Measurements from ENCODE around the gene SDHAF1. TPM values are rescaled to one million over a fixed set of nuclear protein-coding genes. Genes with fewer than 3 reads are reported as not detected.

The SDHAF1 gene
- total RNA-seq, 3 donors from 2014 or later: 18.1 to 22.0 (median 19.1) TPM

- H3K4me3 ChIP-seq: no peak overlapping the region
- no peaks in the 10 kb centered on the region for H3K4me1 ChIP-seq (ENCODE audit: low read depth)
- intact Hi-C loops (cut with DNase I, micrococcal nuclease): no loop called here
- H3K36me3 ChIP-seq (ENCODE audit: low read depth): no peaks in the 10 kb centered on the region
- TF ChIP-seq, protein P1, sequence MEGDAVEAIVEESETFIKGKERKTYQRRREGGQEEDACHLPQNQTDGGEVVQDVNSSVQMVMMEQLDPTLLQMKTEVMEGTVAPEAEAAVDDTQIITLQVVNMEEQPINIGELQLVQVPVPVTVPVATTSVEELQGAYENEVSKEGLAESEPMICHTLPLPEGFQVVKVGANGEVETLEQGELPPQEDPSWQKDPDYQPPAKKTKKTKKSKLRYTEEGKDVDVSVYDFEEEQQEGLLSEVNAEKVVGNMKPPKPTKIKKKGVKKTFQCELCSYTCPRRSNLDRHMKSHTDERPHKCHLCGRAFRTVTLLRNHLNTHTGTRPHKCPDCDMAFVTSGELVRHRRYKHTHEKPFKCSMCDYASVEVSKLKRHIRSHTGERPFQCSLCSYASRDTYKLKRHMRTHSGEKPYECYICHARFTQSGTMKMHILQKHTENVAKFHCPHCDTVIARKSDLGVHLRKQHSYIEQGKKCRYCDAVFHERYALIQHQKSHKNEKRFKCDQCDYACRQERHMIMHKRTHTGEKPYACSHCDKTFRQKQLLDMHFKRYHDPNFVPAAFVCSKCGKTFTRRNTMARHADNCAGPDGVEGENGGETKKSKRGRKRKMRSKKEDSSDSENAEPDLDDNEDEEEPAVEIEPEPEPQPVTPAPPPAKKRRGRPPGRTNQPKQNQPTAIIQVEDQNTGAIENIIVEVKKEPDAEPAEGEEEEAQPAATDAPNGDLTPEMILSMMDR (IDR thresholded peaks at IDR 0.05): no peak
- no peak for ATAC-seq
- H3K9me3 ChIP-seq: no peaks in the 10 kb centered on the region
- DNase-seq: no peak
Measured at GRCh38 chr19:35988824-35989223, 6.2 kb upstream of the SDHAF1 start.

- no peaks in the 10 kb centered on the region for H3K4me1 ChIP-seq (ENCODE audit: low read depth)
- ATAC-seq (no peak), DNase-seq (no peak)
- H3K9me3 ChIP-seq: no peaks in the 10 kb centered on the region
- no peak overlapping the region for H3K4me3 ChIP-seq
- H3K36me3 ChIP-seq (ENCODE audit: low read depth): no peaks in the 10 kb centered on the region
- TF ChIP-seq, protein P1 (IDR thresholded peaks at IDR 0.05): no peak
- intact Hi-C loops (cut with DNase I, micrococcal nuclease): no loop called here
Measured at GRCh38 chr19:35990156-35990555, 4.8 kb upstream of the SDHAF1 start.

DNA sequence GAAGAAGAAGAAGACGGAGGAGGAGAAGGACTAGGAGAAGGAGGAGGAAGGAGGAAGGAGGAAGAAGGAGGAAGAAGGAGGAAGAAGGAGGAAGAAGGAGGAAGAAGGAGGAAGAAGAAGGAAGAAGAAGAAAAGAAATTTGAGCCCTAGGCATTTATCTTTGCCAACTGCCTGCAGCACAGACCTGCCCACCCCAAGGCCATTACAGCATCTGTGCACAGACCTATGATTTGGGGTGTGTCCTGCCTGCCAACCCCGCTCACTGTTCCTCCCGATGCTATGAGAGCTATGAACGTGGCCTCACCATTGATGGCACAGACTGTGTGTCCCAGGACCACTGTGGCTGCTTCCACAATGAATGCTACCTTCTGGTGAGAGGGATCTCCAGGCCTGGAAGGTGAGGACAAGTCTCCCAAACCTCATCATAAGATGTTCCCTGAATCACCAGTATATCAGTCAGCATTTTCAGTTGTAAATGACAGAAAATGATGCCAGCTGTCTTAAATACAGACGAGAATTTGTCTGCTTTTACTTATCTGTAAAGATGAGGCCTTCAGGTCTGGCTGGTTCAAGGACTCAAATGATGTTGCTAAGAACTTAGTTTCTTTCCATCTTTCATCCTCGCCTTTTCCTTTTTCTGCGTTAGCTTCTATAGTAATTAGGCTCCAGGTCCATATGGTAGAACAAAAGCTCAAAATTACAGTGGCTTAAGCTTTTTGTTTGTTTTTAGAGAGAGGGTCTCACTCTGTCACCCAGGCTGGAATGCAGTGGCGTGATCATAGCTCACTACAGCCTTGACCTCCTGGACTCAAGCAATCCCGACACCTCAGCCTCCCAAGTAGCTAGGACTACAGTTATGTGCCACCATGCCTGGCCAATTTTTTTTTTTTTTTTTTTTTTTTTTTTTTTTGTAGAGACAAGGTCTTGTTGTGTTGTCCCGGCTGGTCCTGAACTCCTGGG, 3.9 kb upstream of the SDHAF1 start:
- intact Hi-C loops (cut with DNase I, micrococcal nuclease): no loop called here
- DNase-seq: no peak
- H3K4me3 ChIP-seq: no peak overlapping the region
- TF ChIP-seq, protein P1 (IDR thresholded peaks at IDR 0.05): no peak
- H3K36me3 ChIP-seq (ENCODE audit: low read depth): no peaks in the 10 kb centered on the region
- no peak for ATAC-seq
- H3K4me1 ChIP-seq (ENCODE audit: low read depth): peaks cover 4% of the 10 kb centered on the region
- no peaks in the 10 kb centered on the region for H3K9me3 ChIP-seq

DNA sequence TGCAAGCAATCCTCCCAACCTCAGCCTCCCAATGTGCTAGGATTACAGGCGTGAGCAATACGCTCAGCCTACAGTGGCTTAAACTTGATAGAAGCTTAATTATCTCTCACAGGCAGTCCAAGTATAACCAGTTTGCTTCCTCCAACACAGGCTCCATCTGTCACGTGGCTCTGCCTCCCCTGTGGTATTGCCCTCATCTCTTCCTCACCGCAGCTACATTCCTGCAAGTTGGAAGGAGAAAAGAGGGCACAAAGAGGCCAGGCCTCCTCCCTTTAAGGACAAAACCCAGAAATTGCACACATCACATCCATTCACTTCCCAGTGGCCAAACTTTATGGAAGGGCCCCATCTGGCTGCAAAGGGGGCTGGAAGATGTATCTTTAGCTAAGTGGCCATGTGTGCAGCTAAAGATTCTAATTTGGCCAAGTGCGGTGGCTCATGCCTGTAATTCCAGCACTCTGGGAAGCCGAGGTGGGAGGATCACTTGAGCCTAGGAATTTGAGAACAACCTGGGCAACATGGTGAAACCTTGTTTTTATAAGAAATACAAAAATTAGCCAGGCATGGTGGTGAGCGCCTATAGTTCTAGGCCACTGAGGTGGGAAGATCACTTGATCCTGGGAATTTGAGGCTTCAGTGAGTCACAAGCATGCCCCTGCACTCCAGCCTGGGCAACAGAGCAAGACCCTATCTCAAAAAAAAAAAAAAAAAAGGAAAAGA, 3.1 kb upstream of the SDHAF1 start:
- peaks cover 13% of the 10 kb centered on the region for H3K4me1 ChIP-seq (ENCODE audit: low read depth)
- no peaks in the 10 kb centered on the region for H3K36me3 ChIP-seq (ENCODE audit: low read depth)
- H3K9me3 ChIP-seq: no peaks in the 10 kb centered on the region
- TF ChIP-seq, protein P1 (IDR thresholded peaks at IDR 0.05): no peak
- DNase-seq (no peak), ATAC-seq (no peak)
- no peak overlapping the region for H3K4me3 ChIP-seq
- intact Hi-C loops (cut with DNase I, micrococcal nuclease): no loop called here

GRCh38 chr19:35992907-35993765, 1.9 kb upstream of the SDHAF1 start:
- H3K4me1 ChIP-seq (ENCODE audit: low read depth): peaks cover 15% of the 10 kb centered on the region
- no peaks in the 10 kb centered on the region for H3K9me3 ChIP-seq
- no peak overlapping the region for H3K4me3 ChIP-seq
- no peak for DNase-seq
- no peaks in the 10 kb centered on the region for H3K36me3 ChIP-seq (ENCODE audit: low read depth)
- intact Hi-C loops (cut with DNase I, micrococcal nuclease): no loop called here
- TF ChIP-seq, protein P1 (IDR thresholded peaks at IDR 0.05): no peak
- no peak for ATAC-seq

All from mucosa of descending colon (tissue), 3 donors.